IPS DF 19.7 (cell line): Measurements from ENCODE around the gene AMBRA1.

Source experiments
- DNase-seq: peaks from one replicate; pipeline ENCODE4 v3.0.0-alpha.2; 2013; ENCODE audit warnings: low read depth, low spot score

The AMBRA1 gene

GRCh38 chr11:46444305-46444704 lies 149.5 kb downstream of the AMBRA1 start:
- no peak for DNase-seq

GRCh38 chr11:46438211-46438610 lies 155.6 kb downstream of the AMBRA1 start:
- DNase-seq: no peak

GRCh38 chr11:46437122-46437689 lies 156.6 kb downstream of the AMBRA1 start:
- DNase-seq: no peak

GRCh38 chr11:46436113-46436512 lies 157.7 kb downstream of the AMBRA1 start:
- DNase-seq: no peak

DNA sequence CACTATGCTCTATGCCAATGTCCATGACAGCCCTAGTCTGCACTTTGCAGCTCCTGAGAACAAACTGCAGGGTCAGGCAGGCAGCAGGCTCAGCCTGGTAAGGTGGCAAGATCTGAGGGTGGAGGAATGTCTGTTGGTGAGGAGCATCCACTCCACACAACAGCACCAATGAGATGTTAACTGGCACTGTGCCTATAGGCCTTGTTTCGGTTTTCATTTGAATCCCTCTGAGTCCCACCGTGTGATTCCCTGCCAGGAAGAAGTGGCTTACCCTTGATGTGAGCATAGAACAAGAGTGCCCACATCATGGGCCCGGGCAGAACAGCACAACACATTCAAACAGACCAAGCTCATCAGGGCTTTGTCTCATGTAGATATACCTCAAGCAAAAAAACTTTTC lies 158.1 kb downstream of the AMBRA1 start:
- no peak for DNase-seq

GRCh38 chr11:46431211-46431610 lies 162.6 kb downstream of the AMBRA1 start:
- no peak for DNase-seq

DNA sequence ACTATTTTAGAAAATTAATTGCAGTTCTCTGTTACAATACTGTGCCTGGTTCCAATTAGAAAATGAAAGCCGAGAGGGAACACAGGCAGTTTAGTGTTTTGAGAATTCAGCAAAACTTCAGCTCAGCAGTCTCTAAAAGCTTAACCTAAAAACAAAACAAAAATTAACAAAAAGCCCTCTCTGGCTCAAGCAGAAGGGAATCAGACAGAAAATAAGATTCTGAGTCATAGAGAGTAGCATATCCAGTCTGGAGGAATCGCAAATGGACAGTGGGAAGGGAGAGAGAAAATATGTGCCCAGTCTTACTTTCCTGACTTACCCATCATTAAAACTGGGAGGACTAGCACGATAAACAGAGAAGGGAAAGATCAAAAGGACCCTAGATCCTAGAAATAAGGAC lies 164.1 kb downstream of the AMBRA1 start:
- no peak for DNase-seq

DNA sequence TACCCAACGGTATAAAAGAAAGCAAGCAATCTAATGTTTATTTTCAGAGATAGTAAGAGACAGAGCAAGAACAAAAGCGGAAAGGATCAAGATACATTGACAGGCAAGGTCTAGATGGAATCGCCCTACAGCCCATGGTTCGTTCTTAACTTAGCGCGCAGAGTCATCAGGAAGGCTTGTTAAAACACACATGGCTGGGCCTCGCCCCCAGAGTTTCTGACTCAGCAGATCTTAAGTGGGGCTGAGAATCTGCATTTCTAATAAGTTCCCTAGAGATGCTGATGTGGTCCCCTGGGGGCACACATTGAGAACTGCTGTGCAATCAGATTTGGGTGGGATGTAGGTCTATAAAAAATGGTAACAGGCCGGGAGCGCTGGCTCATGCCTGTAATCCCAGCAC lies 166.5 kb downstream of the AMBRA1 start:
- peak; percentile 40 for DNase-seq

DNA sequence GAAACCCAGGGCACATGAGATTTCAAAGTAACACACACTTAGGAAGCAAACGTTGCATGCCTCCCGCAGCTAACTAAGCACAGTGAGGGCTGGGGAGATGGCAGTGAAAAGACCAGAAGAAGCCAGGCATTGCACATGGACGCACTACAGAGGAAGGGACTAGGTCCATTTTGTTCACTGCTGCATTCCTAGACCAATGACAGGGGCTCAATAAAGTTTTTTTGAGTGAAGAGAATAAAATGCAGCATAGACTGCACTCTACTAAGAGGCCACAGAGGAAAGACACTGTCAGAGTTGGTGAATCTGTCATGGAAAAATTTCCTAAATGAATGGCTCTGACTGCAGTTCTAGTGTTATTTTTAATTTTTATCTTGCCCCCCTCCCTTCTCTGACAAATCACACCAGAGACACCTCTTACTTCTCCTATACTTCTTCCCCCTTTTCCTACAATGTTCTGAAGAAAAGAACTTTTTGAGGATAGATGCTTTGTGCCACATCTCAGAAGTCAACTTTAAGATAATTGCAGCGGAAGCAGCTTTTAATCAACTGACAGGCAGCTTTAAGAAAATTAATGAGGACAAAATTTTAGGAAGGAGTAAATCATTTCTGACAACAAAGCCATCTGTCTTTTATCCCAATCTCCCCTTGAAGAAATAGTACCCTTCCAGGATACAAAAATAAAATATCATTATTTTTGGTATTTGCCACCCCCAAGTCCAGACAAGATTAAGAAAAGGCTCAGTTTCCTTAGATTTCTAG lies 167.4 kb downstream of the AMBRA1 start:
- no peak for DNase-seq

DNA sequence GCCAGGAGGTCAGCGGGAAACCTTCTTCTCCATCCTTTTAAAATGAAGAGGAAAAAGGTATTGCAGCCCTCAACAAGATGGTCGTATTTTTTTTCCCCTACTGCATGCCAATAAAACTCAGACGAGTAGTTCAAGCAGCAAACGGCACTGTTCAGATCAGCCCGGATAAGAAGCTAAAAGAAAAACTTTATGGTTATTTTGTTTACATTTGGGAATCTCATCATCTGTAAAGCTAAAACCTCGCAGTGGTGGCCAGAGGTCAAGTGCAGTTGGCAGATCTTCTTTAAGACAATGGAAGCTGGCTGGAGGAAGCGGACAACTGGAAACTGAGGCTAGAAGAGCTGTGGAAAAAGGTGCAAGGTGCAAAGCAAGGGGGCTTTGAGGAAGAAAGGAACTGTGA lies 171.2 kb downstream of the AMBRA1 start:
- no peak for DNase-seq

- DNase-seq: no peak
Measured at GRCh38 chr11:46421257-46421880, 172.5 kb downstream of the AMBRA1 start.

GRCh38 chr11:46420513-46420912 lies 173.3 kb downstream of the AMBRA1 start:
- no peak for DNase-seq

GRCh38 chr11:46418751-46419150 lies 175.1 kb downstream of the AMBRA1 start:
- DNase-seq: no peak

DNA sequence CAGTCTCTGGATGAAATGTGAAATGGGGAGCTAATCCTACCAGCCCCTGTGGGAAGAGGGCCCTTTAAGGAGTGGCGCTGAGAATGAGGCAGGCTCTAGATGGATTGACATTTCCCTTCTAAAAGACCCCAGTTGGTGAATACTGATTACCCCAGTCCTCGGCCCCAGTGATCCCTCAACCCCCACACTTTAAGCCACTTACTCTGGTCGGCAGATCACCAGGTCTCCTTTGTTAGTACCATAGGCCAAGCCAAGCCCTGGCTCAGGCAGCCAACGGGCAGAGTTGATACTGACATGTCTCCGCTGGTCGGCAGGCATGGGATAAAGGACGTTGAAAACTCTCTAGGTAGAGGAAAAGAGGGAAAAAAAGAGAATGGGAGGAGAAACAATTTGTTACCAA lies 176.1 kb downstream of the AMBRA1 start:
- no peak for DNase-seq

- DNase-seq: no peak
Measured at GRCh38 chr11:46414879-46415278, 178.9 kb downstream of the AMBRA1 start.

DNA sequence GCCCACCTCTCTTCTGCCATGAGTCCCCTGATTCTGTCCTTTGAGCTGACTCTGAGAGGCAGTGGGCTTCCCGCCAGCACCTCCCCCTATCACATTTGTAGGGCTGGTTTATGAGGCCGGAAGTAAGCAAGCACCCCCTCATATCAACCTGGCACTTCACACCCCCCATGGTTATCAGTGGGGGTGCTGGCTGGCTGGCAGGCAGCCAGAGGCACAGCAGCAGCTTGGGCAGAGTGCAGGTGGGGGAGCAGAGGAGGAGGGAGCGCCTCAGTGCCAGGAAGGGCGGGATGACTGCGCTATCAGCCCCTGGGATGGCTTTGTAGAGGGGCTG lies 179.4 kb downstream of the AMBRA1 start:
- no peak for DNase-seq

GRCh38 chr11:46413760-46414465 lies 179.9 kb downstream of the AMBRA1 start:
- DNase-seq: no peak

GRCh38 chr11:46410021-46410420 lies 183.8 kb downstream of the AMBRA1 start:
- no peak for DNase-seq

- no peak for DNase-seq
Measured at GRCh38 chr11:46408407-46408986, 185.3 kb downstream of the AMBRA1 start.

- no peak for DNase-seq
Measured at GRCh38 chr11:46407635-46408034, 186.2 kb downstream of the AMBRA1 start.

- DNase-seq: no peak
Measured at GRCh38 chr11:46404476-46405017, 189.3 kb downstream of the AMBRA1 start.
